ENCODE data around the gene PRSS2.

Gene PRSS2

DNA sequence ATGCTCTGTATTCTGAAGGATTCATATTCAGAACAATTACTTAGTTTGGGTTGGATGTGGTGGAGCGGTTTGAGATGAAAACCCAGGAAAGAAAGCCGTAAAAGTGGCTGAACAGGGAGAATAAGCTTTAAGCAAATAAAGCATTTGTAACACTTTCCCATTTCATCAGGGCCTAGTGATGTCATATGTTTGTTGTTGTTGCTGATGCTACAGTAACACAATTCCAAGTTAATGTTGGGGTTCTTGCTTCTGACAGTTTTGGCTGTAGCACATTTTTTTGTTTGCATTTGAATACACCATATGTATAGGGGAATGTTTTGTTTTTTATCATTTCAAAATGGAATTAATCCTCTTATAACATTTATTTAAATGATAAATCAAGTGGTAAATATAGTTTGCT lies 43.7 kb downstream of the PRSS2 start:
- DNase-seq (ENCODE audit: low read depth in 1 of 2, low spot score in 1 of 2) = no peak
- Histone ChIP-seq H3K4me3 (replicated peaks; ENCODE audit: insufficient read depth, low read length) (no peak overlapping the region), H3K27me3 (ENCODE audit: insufficient read depth, poor library complexity, severe bottlenecking) (peaks cover 9% of the 10 kb centered on the region), H3K27ac (replicated peaks) (no peak overlapping the region)
- TF ChIP-seq POLR2AphosphoS5 (IDR thresholded peaks at IDR 0.05; ENCODE audit: low read depth) = no peak
- no peak for TF ChIP-seq SPI1 (IDR thresholded peaks at IDR 0.05; ENCODE audit: borderline replicate concordance, low read depth)
- TF ChIP-seq, protein P1, sequence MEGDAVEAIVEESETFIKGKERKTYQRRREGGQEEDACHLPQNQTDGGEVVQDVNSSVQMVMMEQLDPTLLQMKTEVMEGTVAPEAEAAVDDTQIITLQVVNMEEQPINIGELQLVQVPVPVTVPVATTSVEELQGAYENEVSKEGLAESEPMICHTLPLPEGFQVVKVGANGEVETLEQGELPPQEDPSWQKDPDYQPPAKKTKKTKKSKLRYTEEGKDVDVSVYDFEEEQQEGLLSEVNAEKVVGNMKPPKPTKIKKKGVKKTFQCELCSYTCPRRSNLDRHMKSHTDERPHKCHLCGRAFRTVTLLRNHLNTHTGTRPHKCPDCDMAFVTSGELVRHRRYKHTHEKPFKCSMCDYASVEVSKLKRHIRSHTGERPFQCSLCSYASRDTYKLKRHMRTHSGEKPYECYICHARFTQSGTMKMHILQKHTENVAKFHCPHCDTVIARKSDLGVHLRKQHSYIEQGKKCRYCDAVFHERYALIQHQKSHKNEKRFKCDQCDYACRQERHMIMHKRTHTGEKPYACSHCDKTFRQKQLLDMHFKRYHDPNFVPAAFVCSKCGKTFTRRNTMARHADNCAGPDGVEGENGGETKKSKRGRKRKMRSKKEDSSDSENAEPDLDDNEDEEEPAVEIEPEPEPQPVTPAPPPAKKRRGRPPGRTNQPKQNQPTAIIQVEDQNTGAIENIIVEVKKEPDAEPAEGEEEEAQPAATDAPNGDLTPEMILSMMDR (IDR thresholded peaks at IDR 0.05; ENCODE audit: insufficient read depth, low read length) = no peak
- no peak for TF ChIP-seq GABPA (IDR thresholded peaks at IDR 0.05; ENCODE audit: low read depth)
- TF ChIP-seq, protein P2, sequence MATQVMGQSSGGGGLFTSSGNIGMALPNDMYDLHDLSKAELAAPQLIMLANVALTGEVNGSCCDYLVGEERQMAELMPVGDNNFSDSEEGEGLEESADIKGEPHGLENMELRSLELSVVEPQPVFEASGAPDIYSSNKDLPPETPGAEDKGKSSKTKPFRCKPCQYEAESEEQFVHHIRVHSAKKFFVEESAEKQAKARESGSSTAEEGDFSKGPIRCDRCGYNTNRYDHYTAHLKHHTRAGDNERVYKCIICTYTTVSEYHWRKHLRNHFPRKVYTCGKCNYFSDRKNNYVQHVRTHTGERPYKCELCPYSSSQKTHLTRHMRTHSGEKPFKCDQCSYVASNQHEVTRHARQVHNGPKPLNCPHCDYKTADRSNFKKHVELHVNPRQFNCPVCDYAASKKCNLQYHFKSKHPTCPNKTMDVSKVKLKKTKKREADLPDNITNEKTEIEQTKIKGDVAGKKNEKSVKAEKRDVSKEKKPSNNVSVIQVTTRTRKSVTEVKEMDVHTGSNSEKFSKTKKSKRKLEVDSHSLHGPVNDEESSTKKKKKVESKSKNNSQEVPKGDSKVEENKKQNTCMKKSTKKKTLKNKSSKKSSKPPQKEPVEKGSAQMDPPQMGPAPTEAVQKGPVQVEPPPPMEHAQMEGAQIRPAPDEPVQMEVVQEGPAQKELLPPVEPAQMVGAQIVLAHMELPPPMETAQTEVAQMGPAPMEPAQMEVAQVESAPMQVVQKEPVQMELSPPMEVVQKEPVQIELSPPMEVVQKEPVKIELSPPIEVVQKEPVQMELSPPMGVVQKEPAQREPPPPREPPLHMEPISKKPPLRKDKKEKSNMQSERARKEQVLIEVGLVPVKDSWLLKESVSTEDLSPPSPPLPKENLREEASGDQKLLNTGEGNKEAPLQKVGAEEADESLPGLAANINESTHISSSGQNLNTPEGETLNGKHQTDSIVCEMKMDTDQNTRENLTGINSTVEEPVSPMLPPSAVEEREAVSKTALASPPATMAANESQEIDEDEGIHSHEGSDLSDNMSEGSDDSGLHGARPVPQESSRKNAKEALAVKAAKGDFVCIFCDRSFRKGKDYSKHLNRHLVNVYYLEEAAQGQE (IDR thresholded peaks at IDR 0.05; ENCODE audit: insufficient replicate concordance, low read depth) = no peak

DNA sequence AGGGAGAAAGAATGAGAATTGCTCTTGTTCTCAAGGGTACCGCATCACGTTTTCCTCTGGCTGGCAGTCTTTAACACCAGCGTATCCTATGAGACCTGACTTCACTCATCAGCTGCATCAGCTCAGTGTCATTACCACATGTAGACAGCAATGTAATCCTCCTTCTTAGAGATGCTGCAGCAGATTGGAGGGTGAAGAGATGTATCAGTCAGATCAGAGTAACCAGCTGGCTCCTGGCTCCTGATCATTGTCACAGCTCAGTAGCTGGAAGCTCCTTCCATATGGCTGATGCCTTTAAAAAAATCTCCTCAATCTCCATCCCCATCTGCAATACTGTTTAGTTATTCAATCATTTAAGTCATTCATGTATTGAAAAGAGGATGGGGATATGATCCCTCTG lies 44.4 kb downstream of the PRSS2 start:
- TF ChIP-seq GABPA (IDR thresholded peaks at IDR 0.05; ENCODE audit: low read depth) (no peak), POLR2AphosphoS5 (IDR thresholded peaks at IDR 0.05; ENCODE audit: low read depth) (no peak), SPI1 (IDR thresholded peaks at IDR 0.05; ENCODE audit: borderline replicate concordance, low read depth) (no peak)
- TF ChIP-seq, protein P2 (IDR thresholded peaks at IDR 0.05; ENCODE audit: insufficient replicate concordance, low read depth) = no peak
- H3K27me3 ChIP-seq (ENCODE audit: insufficient read depth, poor library complexity, severe bottlenecking) = peaks cover 6% of the 10 kb centered on the region
- no peak for DNase-seq (ENCODE audit: low read depth in 1 of 2, low spot score in 1 of 2)
- H3K27ac ChIP-seq (replicated peaks) = no peak overlapping the region
- H3K4me3 ChIP-seq (replicated peaks; ENCODE audit: insufficient read depth, low read length) = no peak overlapping the region

DNA sequence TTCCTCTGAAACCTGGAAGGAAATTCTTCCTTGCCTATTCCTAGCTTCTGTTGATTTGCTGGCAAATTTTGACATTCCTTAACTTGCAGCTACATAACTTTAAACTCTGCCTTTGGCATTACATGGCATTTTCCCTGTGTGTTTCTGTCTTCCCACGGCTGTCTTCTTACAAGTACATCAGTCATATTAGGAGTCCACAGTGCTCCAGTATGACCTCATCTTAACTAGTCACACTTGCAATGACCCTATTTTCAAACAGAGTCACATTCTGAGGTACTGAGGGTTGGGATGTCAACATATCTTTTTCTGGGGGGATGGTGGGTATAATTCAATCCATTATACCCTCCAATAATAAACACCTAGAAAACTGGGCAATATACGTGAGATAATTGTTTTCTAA lies 46.7 kb downstream of the PRSS2 start:
- Histone ChIP-seq H3K27ac (replicated peaks) (no peak overlapping the region), H3K27me3 (ENCODE audit: insufficient read depth, poor library complexity, severe bottlenecking) (peaks cover 8% of the 10 kb centered on the region), H3K4me3 (replicated peaks; ENCODE audit: insufficient read depth, low read length) (no peak overlapping the region)
- no peak for DNase-seq (ENCODE audit: low read depth in 1 of 2, low spot score in 1 of 2)
- TF ChIP-seq, protein P1 (IDR thresholded peaks at IDR 0.05; ENCODE audit: insufficient read depth, low read length) = no peak
- TF ChIP-seq, protein P2 (IDR thresholded peaks at IDR 0.05; ENCODE audit: insufficient replicate concordance, low read depth) = no peak
- TF ChIP-seq POLR2AphosphoS5 (IDR thresholded peaks at IDR 0.05; ENCODE audit: low read depth) (no peak), GABPA (IDR thresholded peaks at IDR 0.05; ENCODE audit: low read depth) (no peak), SPI1 (IDR thresholded peaks at IDR 0.05; ENCODE audit: borderline replicate concordance, low read depth) (no peak)
